NT2/D1 (cell line): ENCODE measurements around the gene AZU1.
A peak's percentile ranks its signal among the peaks of the same experiment; 100 is the strongest.
"Not testable (repeated sequence)": the region's sequence is repeated elsewhere in the genome, so short reads cannot be mapped to it uniquely, and the experiment has no call there.

ENCODE experiments used
- DNase-seq: peaks from one replicate; pipeline ENCODE4 v3.0.0-alpha.2; 2011; ENCODE audit warnings: low read depth, low spot score
- H3K27me3 ChIP-seq: 2 replicates; pipeline ENCODE4 v1.6.0; 2011; ENCODE audit warnings: mild to moderate bottlenecking; ENCODE audit not compliant: insufficient read length, insufficient read depth
- H3K36me3 ChIP-seq: 2 replicates; pipeline ENCODE4 v1.6.1; 2011; ENCODE audit warnings: mild to moderate bottlenecking, low read length, mixed read lengths; ENCODE audit not compliant: insufficient read depth, insufficient read length
- H3K4me1 ChIP-seq: 2 replicates; pipeline ENCODE4 v1.5.1; 2011; ENCODE audit not compliant: insufficient read depth, insufficient read length
- H3K4me3 ChIP-seq: 2 replicates; pipeline ENCODE4 v1.5.1; 2011; ENCODE audit warnings: low read depth; ENCODE audit not compliant: insufficient read length
- H3K9ac ChIP-seq: 2 replicates; pipeline ENCODE4 v1.6.0; 2011; ENCODE audit warnings: low read depth; ENCODE audit not compliant: insufficient read length
- H3K9me3 ChIP-seq: 2 replicates; pipeline ENCODE4 v1.5.1; 2011; ENCODE audit warnings: mild to moderate bottlenecking, low read length; ENCODE audit not compliant: insufficient read depth
- SUZ12 ChIP-seq: IDR thresholded peaks from 2 replicates; pipeline ENCODE4 v1.6.1; 2011; ENCODE audit not compliant: insufficient read length, insufficient read depth; ENCODE audit errors: extremely low read depth
- YY1 ChIP-seq: IDR thresholded peaks from 2 replicates; pipeline ENCODE4 v1.6.1; 2011; ENCODE audit not compliant: insufficient read length, insufficient read depth
- ZNF274 ChIP-seq: IDR thresholded peaks from 2 replicates; pipeline ENCODE4 v1.6.1; 2011; ENCODE audit warnings: mild to moderate bottlenecking, low read depth, low read length

The AZU1 gene

DNA sequence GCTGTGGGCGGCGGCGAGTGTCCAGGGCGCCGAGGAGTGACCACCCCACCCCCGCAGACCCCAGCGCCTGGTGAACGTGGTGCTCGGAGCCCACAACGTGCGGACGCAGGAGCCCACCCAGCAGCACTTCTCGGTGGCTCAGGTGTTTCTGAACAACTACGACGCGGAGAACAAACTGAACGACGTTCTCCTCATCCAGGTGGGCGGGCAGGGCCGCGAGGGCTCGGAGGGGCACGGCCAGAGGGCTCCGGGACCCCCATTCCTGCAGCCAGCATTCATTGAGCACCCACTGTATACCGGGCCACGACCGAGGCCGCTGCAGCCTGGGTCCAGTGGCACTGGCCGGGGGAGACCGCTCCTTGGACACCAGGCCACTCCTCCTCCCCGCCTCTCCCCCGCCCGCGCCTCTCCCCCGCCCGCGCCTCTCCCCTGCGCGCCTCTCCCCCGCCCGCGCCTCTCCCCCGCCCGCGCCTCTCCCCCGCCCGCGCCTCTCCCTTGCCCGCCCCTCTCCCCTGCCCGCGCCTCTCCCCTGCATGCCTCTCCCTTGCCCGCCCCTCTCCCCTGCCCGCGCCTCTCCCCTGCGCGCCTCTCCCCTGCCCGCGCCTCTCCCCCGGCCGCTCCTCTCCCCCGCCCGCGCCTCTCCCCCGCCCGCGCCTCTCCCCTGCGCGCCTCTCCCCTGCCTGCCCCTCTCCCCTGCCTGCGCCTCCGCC, 16.4 kb downstream of the AZU1 start:
- no peak for DNase-seq
- TF ChIP-seq SUZ12 (no peak), YY1 (no peak), ZNF274 (no peak)
- H3K9ac ChIP-seq = peak overlapping the region; percentile 42
- H3K4me1 ChIP-seq = peaks cover 15% of the 10 kb centered on the region
- peaks cover 16% of the 10 kb centered on the region for H3K27me3 ChIP-seq
- H3K4me3 ChIP-seq = peak overlapping the region; percentile 37
- H3K9me3 ChIP-seq = no peaks in the 10 kb centered on the region
- no peaks in the 10 kb centered on the region for H3K36me3 ChIP-seq

DNA sequence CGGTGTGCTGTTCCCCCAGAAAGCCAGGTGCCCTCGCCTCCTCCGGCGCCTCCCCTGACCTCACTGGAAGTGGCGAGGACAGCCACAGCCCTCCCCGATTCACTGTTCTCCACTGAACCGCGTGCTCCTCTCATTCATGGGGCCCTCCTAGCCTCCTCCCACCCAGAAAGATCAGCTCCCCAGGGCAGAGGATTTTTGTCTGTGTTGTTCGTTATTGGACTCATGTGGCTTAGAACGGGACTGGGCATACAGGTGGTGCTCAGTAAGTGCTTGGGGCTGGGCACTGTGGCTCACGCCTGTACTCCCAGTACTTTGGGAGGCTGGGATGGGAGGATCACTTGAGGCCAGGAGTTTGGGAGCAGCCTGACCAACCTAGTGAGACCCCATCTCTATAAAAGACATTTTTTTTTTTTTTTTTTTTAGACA, 16.9 kb downstream of the AZU1 start:
- peaks cover 16% of the 10 kb centered on the region for H3K27me3 ChIP-seq
- no peak overlapping the region for H3K9ac ChIP-seq
- H3K4me3 ChIP-seq = no peak overlapping the region
- no peak for DNase-seq
- no peaks in the 10 kb centered on the region for H3K9me3 ChIP-seq
- peaks cover 13% of the 10 kb centered on the region for H3K4me1 ChIP-seq
- H3K36me3 ChIP-seq = no peaks in the 10 kb centered on the region
- TF ChIP-seq ZNF274 (no peak), YY1 (no peak), SUZ12 (no peak)

DNA sequence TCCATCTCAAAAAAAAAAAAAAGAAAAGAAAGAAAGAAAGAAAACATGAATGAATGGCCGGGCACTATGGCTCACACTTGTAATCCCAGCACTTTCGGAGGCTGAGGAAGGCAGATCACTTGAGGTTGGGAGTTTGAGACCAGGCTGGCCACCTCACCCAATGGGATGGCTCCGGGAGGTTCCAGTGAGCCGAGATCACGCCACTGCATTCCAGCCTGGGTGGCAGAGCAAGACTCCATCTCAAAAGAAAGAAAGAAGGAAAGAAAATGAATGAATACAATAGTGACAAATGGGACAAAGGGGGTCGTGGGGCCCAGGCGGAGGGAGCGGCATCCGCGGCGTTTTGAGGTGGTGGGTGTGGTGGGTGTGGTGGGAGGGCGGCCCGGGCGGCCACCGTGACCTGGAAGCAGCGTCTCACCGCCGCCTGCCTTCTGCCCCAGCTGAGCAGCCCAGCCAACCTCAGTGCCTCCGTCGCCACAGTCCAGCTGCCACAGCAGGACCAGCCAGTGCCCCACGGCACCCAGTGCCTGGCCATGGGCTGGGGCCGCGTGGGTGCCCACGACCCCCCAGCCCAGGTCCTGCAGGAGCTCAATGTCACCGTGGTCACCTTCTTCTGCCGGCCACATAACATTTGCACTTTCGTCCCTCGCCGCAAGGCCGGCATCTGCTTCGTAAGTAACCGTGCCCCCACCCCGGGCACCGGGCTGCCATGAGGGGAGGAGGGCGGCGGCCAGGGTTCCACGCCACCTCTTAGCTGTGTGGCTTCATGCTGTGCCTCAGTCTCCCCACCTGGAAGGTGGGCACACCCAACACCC, 18.3 kb downstream of the AZU1 start:
- no peak for DNase-seq
- Histone ChIP-seq H3K4me1 (peaks cover 15% of the 10 kb centered on the region), H3K27me3 (peaks cover 16% of the 10 kb centered on the region), H3K4me3 (no peak overlapping the region), H3K9me3 (no peaks in the 10 kb centered on the region), H3K36me3 (no peaks in the 10 kb centered on the region), H3K9ac (peak overlapping the region; percentile 17)
- TF ChIP-seq SUZ12 = no peak
- no peak for TF ChIP-seq YY1
- no peak for TF ChIP-seq ZNF274

DNA sequence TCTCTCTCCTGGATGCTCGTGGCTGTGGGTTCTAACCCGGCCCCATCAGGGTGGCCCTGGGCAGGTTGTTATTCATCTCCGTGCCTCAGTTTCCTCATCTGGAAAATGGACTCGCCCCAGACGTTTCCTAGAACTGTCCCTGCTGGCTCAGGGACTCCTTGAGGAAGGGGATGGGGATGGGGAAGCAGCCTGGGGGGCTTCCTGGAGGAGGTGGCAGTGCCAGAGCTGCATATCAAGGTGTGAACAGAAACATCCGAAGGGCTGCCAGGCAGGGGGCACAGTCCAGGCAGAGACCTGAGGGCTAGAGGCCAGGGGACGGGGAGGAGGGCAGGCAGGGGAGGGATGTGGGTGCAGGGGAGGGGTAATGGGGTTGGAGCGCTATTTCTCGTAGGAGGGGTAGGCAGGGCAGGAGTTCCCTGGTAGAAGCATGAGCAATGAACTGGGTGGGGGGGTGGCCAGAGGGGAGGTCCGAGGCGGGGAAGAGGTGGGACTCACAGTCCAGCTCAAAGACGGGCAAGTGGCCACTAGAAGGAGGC, 20.8 kb downstream of the AZU1 start:
- Histone ChIP-seq H3K4me1 (peaks cover 14% of the 10 kb centered on the region), H3K36me3 (no peaks in the 10 kb centered on the region), H3K9ac (peak overlapping the region; percentile 21), H3K9me3 (no peaks in the 10 kb centered on the region), H3K4me3 (no peak overlapping the region), H3K27me3 (peaks cover 5% of the 10 kb centered on the region)
- TF ChIP-seq ZNF274 = no peak
- TF ChIP-seq YY1 = no peak
- TF ChIP-seq SUZ12 = no peak
- DNase-seq = no peak

DNA sequence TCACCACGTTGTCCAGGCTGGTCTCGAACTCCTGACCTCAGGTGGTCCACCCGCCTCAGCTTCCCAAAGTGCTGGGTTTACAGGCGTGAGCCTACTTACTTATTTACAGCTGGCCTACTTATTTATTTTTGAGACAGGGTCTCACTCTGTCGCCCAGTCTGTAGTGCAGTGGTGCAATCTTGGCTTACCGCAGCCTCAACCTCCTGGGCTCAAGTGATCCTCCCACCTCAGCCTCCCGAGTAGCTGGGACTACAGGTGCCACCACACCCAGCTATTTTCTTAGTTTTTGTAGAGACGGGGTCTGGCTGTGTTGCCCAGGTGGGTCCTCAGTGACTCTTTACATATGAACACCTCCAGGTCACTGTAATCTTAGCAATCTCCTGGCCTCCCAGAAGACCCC, 21.6 kb downstream of the AZU1 start:
- peaks cover 11% of the 10 kb centered on the region for H3K4me1 ChIP-seq
- H3K9ac ChIP-seq, H3K27me3 ChIP-seq, H3K36me3 ChIP-seq, H3K4me3 ChIP-seq, H3K9me3 ChIP-seq, DNase-seq: not testable (repeated sequence)

DNA sequence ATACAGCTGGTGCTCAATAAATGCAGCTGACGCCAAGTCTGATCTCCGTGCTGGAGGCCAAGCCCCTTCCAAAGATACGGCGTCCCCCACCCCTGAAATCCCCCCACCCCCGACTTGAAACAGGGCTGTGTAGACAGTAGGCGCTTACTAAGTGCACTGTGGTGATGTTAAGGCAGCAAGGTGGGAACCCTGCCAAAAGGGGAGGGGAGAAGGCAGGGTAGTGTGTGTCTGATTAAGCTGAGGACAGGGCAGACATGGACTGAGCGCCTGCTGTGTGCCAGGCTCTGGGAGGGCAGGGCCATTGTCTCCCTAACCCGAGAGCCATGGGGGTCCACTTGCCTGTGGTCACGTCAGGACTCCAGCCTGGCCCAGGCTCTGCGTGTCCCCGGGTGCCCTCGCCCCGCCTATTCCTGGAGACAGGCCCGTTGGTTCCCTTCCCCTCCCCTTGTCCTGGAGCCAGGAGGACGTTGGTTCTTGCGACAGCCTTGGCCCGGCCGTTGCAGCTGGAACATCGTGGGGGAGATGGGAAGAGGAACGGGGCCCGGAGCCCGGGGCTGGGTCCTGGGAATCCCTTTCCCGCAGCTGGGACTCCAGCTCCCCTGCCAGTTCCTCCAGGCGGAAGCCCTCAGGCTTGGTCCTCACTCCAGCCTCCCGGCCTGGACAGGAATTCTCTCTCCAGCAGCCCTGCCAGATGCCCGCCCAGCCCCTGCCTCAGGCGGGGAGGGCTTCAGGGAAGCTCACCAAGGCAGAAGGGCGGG, 22.8 kb downstream of the AZU1 start:
- Histone ChIP-seq H3K36me3 (no peaks in the 10 kb centered on the region), H3K9me3 (no peaks in the 10 kb centered on the region), H3K4me3 (no peak overlapping the region), H3K4me1 (peaks cover 13% of the 10 kb centered on the region), H3K9ac (peak overlapping the region; percentile 71), H3K27me3 (no peaks in the 10 kb centered on the region)
- no peak for DNase-seq
- TF ChIP-seq SUZ12 (no peak), YY1 (no peak), ZNF274 (no peak)

DNA sequence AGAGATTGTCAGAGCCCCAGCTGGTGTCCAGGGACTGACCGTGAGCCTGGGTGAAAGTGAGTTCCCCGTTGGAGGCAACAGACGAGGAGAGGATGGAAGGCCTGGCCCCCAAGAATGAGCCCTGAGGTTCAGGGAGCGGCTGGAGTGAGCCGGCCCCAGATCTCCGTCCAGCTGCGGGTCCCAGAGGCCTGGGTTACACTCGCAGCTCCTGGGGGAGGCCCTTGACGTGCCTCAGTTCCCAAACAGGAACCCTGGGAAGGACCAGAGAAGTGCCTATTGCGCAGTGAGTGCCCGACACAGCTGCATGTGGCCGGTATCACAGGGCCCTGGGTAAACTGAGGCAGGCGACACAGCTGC, 23.3 kb downstream of the AZU1 start:
- no peak for TF ChIP-seq ZNF274
- TF ChIP-seq YY1 = no peak
- no peak for TF ChIP-seq SUZ12
- H3K36me3 ChIP-seq = no peaks in the 10 kb centered on the region
- no peak for DNase-seq
- peaks cover 13% of the 10 kb centered on the region for H3K4me1 ChIP-seq
- no peaks in the 10 kb centered on the region for H3K9me3 ChIP-seq
- no peaks in the 10 kb centered on the region for H3K27me3 ChIP-seq
- H3K4me3 ChIP-seq = no peak overlapping the region
- H3K9ac ChIP-seq = peak overlapping the region; percentile 71
